ENCODE results near the gene SLC7A1.

DNA sequence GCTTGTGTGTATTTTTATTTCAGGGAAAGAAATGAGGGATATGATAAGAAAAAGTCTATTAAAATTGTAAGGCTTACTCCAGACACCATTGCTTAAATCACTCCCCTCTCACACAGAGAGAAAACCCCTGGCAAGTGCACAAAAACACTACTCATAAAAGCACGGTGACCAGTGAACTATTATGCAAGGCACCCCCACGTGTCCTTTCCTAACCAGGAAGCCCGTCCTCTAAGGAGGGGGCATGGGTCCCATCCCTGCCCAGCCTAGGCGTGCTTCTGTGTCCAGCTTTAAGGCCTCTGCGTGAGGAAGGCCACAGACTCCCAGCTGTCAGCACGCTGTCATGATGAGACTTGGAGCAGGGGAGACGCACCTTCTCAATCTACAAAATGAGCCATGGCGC, 83.5 kb downstream of the SLC7A1 start:
- TF ChIP-seq, protein P1, sequence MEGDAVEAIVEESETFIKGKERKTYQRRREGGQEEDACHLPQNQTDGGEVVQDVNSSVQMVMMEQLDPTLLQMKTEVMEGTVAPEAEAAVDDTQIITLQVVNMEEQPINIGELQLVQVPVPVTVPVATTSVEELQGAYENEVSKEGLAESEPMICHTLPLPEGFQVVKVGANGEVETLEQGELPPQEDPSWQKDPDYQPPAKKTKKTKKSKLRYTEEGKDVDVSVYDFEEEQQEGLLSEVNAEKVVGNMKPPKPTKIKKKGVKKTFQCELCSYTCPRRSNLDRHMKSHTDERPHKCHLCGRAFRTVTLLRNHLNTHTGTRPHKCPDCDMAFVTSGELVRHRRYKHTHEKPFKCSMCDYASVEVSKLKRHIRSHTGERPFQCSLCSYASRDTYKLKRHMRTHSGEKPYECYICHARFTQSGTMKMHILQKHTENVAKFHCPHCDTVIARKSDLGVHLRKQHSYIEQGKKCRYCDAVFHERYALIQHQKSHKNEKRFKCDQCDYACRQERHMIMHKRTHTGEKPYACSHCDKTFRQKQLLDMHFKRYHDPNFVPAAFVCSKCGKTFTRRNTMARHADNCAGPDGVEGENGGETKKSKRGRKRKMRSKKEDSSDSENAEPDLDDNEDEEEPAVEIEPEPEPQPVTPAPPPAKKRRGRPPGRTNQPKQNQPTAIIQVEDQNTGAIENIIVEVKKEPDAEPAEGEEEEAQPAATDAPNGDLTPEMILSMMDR (IDR thresholded peaks at IDR 0.05): no peak
- no peak for TF ChIP-seq POLR2A (IDR thresholded peaks at IDR 0.05)
- TF ChIP-seq POLR2AphosphoS5 (IDR thresholded peaks at IDR 0.05; ENCODE audit: insufficient read depth in 1 of 2, low read depth in 1 of 2): peak; percentile 75 to 79

Data from vagina (tissue), 2 donors.